ACHN (cell line): ENCODE results near the gene CMTM6.
A peak's percentile ranks its signal among the peaks of the same experiment; 100 is the strongest.
"Not testable (repeated sequence)": the region's sequence is repeated elsewhere in the genome, so short reads cannot be mapped to it uniquely, and the experiment has no call there.

Experiments
- DNase-seq: peaks from one replicate; pipeline ENCODE4 v3.0.0-alpha.2; 2015
- in situ Hi-C: cut with HindIII; loops from 2 replicates; pipeline ENCODE4 v1.10.0; 2017; ENCODE audit warnings: low sequenced_read_pairs, low pct_ligation_motif_present, low pct_unique_long_range_greater_than_20kb

The CMTM6 gene

GRCh38 chr3:32472151-32472550 lies 30.5 kb downstream of the CMTM6 start:
- in situ Hi-C loops, DNase-seq: not testable (repeated sequence)

- no peak for DNase-seq
- in situ Hi-C loops = no loop called here
Observed at GRCh38 chr3:32471246-32471645, 31.4 kb downstream of the CMTM6 start.

GRCh38 chr3:32470362-32470761 lies 32.3 kb downstream of the CMTM6 start:
- no peak for DNase-seq
- in situ Hi-C loops = no loop called here

- in situ Hi-C loops = no loop called here
- peak; percentile 2 for DNase-seq
Observed at GRCh38 chr3:32469151-32469874, 33.3 kb downstream of the CMTM6 start.

GRCh38 chr3:32467333-32468070 lies 35.1 kb downstream of the CMTM6 start:
- peak; percentile 58 for DNase-seq
- in situ Hi-C loops = no loop called here

GRCh38 chr3:32466808-32467207 lies 35.8 kb downstream of the CMTM6 start:
- in situ Hi-C loops = not testable (repeated sequence)

GRCh38 chr3:32464726-32465125 lies 37.9 kb downstream of the CMTM6 start:
- DNase-seq, in situ Hi-C loops: not testable (repeated sequence)

More at GRCh38 chr3:32466808-32467207, 35.8 kb downstream of the CMTM6 start:
- not testable (repeated sequence) for DNase-seq

- DNase-seq, in situ Hi-C loops: not testable (repeated sequence)
Observed at GRCh38 chr3:32463415-32463814, 39.2 kb downstream of the CMTM6 start.

GRCh38 chr3:32462191-32462986 lies 40.3 kb downstream of the CMTM6 start:
- in situ Hi-C loops, DNase-seq: not testable (repeated sequence)

GRCh38 chr3:32460817-32461496 lies 41.7 kb downstream of the CMTM6 start:
- DNase-seq, in situ Hi-C loops: not testable (repeated sequence)

- no peak for DNase-seq
- in situ Hi-C loops = no loop called here
Observed at GRCh38 chr3:32460031-32460749, 42.5 kb downstream of the CMTM6 start.

GRCh38 chr3:32459450-32459849 lies 43.2 kb downstream of the CMTM6 start:
- DNase-seq = no peak
- in situ Hi-C loops = no loop called here

- in situ Hi-C loops = no loop called here
- DNase-seq = no peak
Observed at GRCh38 chr3:32457971-32458471, 44.6 kb downstream of the CMTM6 start.

GRCh38 chr3:32456429-32457130 lies 46.1 kb downstream of the CMTM6 start:
- DNase-seq = no peak
- in situ Hi-C loops = no loop called here

- in situ Hi-C loops = no loop called here
Observed at GRCh38 chr3:32455609-32456428, 46.8 kb downstream of the CMTM6 start.

GRCh38 chr3:32454731-32455608 lies 47.7 kb downstream of the CMTM6 start:
- in situ Hi-C loops = no loop called here
- DNase-seq = no peak

More at GRCh38 chr3:32455609-32456428, 46.8 kb downstream of the CMTM6 start:
- DNase-seq = no peak
